Ovary (tissue), 3 donors: ENCODE results near the gene FAM20C.

ENCODE experiments used
- EP300 ChIP-seq: sonication (generic); formaldehyde crosslinking; IDR thresholded peaks from one replicate; pipeline ENCODE4 v1.6.1; 2017; ENCODE audit warnings: antibody characterized with exemption
- POLR2A ChIP-seq: fragments of 450-650 bp; IDR thresholded peaks from one replicate; pipeline ENCODE4 v1.6.1; 2017; ENCODE audit warnings: antibody characterized with exemption, mild to moderate bottlenecking, moderate library complexity
- TF ChIP-seq, protein P1 (sequence below), 3 donors: fragments of 450-650 bp in 2 of 3; fragments of 200-600 bp in 1 of 3; IDR thresholded peaks; one replicate each; pipeline versions ENCODE4 v1.5.1 to v1.8.0; 2016 to 2022; ENCODE audit warnings: antibody characterized with exemption in 3 of 3, mild to moderate bottlenecking in 1 of 3
- donor health status: DM: no; HTN: no; CAD: no.

- TF ChIP-seq, protein P1, sequence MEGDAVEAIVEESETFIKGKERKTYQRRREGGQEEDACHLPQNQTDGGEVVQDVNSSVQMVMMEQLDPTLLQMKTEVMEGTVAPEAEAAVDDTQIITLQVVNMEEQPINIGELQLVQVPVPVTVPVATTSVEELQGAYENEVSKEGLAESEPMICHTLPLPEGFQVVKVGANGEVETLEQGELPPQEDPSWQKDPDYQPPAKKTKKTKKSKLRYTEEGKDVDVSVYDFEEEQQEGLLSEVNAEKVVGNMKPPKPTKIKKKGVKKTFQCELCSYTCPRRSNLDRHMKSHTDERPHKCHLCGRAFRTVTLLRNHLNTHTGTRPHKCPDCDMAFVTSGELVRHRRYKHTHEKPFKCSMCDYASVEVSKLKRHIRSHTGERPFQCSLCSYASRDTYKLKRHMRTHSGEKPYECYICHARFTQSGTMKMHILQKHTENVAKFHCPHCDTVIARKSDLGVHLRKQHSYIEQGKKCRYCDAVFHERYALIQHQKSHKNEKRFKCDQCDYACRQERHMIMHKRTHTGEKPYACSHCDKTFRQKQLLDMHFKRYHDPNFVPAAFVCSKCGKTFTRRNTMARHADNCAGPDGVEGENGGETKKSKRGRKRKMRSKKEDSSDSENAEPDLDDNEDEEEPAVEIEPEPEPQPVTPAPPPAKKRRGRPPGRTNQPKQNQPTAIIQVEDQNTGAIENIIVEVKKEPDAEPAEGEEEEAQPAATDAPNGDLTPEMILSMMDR (IDR thresholded peaks at IDR 0.05) = no peak
- TF ChIP-seq EP300 = no peak
- TF ChIP-seq POLR2A = no peak
Observed at GRCh38 chr7:251005-251404, 58.6 kb downstream of the FAM20C start.
